ENCODE measurements around the gene SLC12A2.

GRCh38 chr5:128082551-128083032 is 974 bp upstream of the SLC12A2 start:
- TF ChIP-seq EZH2phosphoT487 (IDR thresholded peaks at IDR 0.05; ENCODE audit: insufficient read depth, low read depth) (no peak), EZH2 (IDR thresholded peaks at IDR 0.05; ENCODE audit: insufficient read depth, poor library complexity, severe bottlenecking) (no peak)

Data from GM23248 (cell line).